Fibroblast of peridontal ligament (primary cell): ENCODE measurements around the gene NANP.
"Not testable (repeated sequence)": the region's sequence is repeated elsewhere in the genome, so short reads cannot be mapped to it uniquely, and the experiment has no call there.

ENCODE experiments used
- DNase-seq: peaks from one replicate; pipeline ENCODE4 v3.0.0-alpha.2; 2010; ENCODE audit errors: extremely low read depth

Gene NANP

DNA sequence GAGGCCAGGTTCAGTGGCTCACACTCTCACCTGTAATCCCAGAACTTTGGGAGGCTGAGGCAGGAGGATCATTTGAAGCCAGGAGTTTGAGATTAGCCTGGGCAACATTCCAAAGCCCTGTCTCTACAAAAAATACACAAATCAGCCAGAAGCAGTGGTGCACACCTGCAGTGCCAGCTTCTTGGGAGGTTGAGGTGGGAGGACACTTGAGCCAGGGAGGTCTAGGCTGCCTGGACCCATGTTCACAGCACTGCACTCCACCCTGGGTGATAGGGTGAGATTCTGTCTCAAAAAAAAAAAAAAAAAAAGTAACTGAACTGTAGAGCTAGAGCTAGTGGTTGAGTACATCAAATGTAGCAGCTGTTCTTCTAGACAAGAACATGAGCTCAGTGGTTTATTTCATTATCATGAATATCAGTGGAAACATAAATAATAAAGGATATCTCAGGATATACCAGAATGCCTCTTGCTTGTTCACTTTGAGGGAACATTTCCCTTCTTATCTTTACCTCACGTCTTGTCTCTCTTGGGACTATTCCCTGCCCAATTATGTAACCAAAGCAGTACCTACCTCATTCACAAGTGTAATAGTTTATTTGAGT lies 17.6 kb downstream of the NANP start:
- DNase-seq = no peak

DNA sequence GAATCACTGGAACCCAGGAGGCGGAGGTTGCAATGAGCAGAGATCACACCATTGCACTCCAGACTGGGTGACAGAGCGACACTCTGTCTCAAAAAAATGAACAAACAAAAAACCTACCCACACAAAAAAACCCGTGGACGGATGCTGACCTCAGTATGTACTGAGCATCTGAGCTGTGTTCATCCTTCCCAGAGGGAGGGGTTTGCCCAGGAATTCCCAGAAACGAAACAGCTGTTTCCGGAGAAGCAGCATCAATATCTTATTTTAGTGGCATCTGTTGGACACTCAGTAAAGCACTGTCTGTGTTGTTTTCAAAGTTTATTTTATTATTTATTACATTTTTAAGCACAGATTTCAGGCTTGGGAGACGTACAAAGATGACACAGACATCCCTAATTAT lies 18.7 kb downstream of the NANP start:
- no peak for DNase-seq

DNA sequence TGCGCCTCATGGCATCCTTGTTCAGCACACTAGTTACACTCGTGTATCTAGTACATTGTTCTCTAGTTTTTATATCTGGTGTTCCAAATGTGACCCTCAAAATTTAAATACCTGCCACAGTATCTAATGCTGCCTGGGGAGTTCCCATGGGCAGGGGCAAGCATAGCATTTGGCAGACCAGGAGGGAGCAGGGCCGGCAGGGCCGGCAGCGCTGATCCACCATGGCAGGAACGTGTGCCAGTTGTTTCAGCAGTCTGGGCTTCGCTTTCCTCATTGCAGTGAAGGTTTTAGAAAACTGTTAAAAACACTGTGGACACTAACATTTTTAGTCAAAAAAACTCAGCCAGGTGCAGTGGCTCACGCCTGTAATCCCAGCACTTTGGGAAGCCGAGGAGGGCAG lies 19.2 kb downstream of the NANP start:
- DNase-seq = no peak

DNA sequence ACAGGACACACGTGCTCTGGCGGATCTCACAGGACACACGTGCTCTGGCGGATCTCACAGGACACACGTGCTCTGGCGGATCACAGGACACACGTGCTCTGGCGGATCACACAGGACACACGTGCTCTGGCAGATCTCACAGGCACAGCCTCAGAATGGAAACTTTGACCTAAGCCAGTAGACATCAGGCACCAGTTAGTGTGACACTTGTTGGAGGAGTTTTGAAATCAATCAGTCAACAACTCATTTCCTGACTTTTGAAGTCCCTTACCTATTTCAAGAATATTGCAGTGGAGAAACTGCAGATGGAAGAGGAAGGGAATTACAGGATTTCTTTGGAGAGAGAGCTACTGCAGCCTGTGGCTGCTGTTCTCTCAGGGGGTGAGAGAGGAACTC lies 20.9 kb downstream of the NANP start:
- DNase-seq = not testable (repeated sequence)

DNA sequence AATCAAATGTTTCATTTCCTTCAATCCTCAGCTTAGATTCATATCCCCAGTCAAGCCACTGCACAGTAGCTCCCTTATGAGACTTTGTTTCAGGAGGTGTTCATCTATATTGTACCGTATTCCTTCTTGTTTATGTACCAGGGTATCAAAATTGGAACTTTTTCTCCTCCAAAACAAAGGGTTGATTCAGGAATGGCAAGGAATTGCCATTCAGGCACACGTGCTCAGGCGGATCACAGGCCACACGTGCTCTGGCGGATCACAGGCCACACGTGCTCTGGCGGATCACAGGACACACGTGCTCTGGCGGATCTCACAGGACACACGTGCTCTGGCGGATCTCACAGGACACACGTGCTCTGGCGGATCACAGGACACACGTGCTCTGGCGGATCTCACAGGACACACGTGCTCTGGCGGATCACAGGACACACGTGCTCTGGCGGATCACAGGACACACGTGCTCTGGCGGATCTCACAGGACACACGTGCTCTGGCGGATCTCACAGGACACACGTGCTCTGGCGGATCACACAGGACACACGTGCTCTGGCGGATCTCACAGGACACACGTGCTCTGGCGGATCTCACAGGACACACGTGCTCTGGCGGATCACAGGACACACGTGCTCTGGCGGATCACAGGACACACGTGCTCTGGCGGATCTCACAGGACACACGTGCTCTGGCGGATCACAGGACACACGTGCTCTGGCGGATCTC lies 21.5 kb downstream of the NANP start:
- not testable (repeated sequence) for DNase-seq

DNA sequence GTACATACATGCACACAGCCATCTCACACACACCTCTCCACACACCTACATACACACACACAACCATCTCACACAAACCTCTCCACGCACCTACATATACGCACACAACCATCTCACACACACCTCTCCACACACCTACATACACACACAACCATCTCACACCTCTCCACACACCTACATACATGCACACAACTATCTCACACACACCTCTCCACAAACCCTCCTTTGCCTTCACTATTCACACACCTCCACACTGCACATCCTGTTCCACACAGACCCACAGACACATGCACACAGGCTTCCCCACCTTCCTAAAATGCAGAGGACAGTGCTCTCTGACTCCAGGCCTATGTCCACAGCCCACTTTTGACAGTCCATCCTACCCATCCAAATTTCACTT lies 22.2 kb downstream of the NANP start:
- no peak for DNase-seq

DNA sequence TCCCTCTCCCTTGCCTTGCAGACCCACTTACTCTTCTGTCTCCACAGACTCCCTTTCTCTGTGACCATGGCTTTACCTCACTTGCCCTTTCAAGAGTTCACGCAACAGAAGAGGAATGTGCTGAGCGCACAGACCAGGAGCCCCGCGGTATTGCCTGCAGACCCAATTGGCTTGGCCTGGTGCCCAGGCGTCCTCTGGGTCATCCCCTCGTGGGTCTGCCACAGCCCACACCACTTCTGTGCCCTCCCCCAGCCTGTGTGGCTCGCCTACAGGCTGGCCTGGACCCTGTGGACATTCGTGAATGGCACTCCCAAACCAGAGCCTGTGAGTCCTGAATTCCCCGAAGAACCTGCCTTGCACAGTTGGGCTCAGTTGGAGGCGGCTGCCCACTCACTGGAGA lies 23.2 kb downstream of the NANP start:
- DNase-seq = peak; percentile 43

DNA sequence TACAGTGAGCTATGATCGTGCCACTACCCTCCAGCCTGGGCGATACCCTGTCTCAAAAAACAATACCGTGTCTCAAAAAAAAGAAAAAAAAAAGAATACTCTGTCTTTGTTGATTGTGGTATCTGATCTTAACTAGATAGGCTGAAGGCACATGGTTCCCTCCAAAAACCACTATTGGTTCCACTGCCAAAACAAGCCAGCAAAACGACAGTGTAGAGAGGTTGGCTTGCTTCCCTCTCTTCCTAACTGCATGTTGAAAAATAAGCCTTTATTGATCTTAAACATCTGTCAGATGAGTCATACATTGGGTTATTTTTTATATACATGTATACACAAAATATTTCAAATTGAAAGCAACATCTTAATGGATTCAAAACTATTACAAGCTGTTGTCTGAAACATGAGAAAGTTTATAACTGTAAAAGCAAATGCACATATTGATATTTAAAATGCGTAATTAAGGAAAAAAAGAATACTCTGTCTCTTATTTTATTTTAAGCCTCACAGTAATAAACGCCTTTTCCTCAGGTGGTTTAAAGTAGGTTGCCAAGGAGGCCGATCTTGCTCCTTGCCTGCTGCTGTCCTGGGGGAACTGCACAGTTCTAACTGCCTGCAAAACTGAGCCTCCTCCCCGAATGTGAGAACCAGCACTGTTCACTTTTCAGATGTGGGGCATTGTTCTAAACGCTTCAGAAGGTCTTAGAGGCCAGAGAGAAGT lies 31.5 kb downstream of the NANP start:
- DNase-seq = peak; percentile 80

DNA sequence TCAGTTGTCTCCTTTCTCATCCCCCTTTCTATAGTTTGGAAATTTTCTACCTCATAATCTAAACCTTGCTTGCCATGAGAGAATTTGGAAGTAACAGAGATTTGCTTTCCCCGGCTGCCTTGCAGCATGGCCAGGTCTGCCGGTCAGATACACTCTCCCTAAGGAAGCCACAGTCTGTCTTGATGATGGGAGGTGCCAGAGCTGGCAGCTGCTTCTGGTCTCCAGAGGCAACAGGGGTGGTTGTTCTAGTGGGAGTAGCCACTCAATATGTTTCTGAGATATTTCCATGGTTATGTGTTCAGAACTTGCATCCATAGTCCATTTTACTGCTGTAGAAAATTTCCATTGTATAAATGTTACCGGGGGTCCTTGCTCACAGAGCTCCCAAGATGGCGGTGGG lies 33.0 kb downstream of the NANP start:
- DNase-seq = not testable (repeated sequence)

DNA sequence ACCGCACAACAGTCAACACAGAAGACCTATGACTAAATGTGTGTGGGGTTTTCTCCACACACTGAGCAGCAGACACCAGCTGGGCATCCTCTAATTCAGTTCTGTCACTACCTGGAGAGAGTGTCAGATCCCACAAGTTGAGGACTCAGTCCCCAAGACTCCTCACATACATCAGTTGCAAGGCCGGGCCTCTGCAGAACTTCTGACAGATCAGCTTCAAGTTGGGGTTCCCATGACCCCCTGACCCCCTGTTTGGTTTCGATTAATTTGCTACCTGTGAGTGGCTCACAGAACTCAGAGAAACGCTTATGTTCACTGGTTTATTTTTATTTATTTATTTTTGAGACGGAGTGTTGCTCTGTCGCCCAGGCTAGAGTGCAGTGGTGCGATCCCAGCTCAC lies 35.3 kb downstream of the NANP start:
- DNase-seq = no peak

DNA sequence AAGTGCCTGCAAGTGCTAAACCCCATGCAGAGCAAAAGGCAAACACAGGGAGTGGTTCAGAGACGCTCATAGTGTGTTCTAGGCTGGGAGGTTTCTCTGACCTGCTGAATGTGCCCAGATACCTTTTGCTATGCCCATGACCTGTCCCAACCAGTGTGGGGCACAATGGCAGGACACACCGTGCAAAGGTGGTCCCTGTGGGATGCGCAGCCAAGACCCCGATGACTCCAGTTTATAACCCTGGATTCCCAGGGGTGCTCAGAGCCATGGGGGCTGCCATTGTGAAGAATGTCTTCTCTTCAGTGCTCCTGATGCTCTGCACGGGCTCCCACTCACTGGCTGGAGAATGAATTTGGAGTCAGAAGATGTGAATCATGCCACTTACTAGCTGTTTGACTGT lies 36.3 kb downstream of the NANP start:
- DNase-seq = no peak

DNA sequence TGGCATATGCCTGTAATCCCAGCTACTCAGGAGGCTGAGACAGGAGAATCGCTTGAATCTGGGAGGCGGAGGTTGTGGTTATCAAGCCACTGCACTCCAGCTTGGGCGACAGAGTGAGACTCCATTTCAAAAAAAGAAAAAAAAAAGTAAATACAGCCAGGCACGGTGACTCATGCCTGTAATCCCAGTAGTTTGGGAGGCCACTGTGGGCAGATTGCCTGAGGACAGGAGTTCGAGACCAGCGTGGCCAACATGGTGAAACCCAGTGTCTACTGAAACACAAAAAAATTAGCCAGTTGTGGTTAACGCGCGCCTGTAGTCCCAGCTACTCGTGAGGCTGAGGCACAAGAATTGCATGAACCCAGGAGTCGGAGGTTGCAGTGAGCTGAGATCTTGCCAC lies 36.9 kb downstream of the NANP start:
- peak; percentile 23 for DNase-seq

DNA sequence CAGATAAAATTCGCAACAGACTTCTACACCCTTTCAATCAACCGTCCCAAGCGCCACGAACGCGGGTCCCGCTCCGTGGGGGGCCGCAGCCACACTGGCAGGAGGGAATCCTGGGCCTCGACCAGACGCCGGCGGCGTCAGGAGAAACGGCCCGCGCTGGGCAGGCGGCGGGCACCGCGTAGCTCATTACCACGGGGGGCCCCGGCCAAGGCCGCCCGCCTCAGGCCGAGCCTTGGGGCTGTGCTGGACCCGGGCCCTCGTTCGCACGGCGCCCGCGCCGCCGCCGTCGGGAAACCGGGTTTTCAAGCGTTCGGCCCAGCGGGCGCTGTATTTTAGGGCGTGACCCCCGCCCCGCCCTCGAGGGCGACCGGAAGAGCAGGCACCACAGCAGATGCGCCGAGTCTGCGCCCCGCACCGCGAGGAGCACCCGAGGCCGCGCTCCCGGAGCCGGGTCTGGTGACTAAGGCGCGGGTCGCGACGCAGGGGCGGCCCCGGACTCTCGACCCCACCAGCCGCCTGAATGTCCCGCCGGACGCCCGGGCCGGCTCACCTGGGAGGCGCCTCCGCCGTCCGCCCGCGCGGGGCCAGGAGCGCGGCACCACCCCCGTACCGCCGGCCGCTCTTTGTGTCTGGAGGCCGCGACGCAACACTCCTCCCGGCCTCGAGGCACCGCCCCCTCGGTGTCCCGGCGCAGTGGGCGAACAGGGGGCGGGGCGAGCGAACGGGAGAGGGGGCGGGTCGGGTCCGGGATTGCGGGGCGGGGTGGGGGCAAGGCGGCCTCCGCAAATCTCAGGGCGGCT lies 38.7 kb downstream of the NANP start, which contains the start of gene NINL:
Gene NINL (minus strand): TSS at position 627 of the 800 bp plus-strand sequence. CDS start 58,944 bp downstream, outside the sequence.
- DNase-seq = peak; percentile 35

DNA sequence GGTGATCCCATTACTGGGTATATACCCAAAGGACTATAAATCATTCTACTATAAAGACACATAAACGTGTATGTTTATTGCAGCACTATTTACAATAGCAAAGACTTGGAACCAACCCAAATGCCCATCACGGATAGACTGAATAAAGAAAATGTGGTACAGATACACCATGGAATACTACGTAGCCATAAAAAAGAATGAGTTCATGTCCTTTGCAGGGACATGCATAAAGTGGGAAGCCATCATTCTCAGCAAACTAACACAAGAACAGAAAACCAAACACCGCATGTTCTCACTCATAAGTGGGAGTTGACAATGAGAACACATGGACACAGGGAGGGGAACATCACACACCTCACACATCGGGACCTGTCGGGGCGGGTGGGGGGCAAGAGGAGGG lies 40.2 kb downstream of the NANP start:
- DNase-seq = not testable (repeated sequence)

DNA sequence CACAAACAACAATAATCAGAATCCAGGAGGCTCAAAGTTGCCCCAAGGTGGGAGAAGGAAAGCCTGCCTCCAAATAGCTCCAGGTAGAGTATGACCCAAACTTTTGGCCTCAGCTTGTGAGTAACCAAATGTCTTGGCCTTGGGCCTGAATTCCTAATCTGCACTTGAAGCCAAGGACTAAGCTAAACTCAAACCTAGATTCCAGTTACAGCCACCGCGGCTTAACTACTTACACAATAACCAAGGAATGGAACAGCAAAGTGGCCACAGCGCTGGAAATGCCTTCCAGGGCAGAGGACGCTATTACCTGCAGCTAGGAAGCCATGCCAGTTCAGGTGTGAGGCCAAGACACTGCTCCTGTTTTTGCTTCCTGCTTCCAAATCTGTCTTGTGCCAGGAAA lies 43.1 kb downstream of the NANP start:
- DNase-seq = peak; percentile 35

DNA sequence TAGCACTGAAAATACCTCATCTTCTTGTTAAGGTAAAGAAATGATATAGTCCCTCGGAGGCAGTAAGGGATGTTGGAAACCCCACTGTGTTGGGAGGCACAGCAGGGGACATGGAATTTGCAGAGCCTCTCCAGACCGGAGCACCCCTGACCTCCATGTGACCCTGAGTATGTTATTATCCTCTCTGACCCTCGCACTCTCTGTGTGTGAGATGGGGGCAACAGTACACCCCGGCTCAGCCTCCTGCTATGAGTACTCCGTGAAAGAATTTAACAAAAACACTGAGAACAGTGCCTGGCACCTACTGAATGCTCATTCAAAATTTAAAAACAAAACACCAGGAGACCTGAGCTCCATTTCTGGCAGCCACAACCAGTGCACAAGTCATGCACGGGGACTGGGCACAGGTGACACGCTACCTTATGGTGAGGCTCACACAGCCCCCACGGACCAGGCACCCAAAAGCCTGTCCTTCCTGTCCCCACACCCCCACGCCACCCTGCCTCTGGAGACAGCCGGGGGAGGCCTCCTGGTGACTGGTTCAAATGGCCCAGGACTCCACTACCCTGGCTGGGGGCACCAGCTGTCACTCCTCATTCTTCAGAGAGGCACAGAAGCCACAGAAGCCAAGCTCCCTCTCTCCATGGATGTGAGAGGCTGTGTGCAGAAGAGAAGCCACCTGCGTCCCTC lies 44.6 kb downstream of the NANP start:
- DNase-seq = no peak

DNA sequence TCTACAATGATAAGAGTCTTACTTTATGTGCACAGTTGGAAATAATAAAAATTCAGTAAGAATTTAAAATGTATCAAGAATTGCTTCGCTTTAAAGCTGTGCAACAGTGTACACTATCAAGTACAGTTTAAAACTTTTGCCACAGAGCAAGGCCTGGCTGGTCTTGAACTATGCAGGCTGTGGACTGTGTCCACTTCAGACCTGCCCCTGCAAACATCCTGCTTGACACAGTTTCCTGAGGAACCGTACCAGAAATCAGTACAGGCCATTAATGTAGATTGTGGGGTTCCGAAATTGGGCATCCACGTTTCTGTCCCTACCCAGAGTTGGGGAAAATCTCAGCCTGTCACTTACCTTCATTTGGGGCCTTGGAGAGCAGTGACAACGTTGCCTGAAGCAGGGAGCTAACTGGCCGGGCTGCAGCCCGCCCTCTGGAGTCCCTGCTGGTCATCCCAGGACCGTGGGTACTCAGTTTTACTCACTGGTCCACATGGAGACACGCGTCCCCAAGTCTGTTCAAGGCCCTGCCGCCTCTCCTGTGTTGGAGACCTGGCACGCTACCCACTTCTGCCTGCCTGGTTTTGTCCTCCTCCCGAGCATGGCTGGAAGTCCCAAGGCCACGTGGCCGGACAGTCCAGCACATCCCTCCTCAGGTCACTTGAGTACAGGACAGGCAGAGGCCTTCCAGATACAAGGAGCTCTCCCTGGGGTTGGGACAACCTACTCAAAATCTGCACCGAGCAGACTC lies 46.9 kb downstream of the NANP start:
- no peak for DNase-seq

DNA sequence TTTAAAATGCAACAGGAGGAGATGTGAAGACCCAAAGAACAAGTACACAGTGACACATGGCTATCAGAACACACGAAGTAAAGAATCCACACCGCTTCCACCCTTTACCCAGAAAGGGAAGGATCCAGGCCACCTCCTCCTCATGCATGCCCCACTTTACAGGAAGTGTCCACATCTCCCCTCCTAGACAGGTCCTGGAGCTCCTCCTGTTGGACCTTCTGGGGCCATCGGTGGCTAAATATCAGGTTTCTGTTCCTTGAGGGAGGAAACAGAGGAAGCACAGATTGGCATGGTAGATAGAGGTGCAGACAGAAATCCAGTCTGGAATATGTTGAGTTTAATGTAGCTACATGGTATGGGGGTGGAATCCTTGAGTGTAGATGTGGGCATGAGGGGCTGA lies 49.4 kb downstream of the NANP start:
- peak; percentile 37 for DNase-seq

DNA sequence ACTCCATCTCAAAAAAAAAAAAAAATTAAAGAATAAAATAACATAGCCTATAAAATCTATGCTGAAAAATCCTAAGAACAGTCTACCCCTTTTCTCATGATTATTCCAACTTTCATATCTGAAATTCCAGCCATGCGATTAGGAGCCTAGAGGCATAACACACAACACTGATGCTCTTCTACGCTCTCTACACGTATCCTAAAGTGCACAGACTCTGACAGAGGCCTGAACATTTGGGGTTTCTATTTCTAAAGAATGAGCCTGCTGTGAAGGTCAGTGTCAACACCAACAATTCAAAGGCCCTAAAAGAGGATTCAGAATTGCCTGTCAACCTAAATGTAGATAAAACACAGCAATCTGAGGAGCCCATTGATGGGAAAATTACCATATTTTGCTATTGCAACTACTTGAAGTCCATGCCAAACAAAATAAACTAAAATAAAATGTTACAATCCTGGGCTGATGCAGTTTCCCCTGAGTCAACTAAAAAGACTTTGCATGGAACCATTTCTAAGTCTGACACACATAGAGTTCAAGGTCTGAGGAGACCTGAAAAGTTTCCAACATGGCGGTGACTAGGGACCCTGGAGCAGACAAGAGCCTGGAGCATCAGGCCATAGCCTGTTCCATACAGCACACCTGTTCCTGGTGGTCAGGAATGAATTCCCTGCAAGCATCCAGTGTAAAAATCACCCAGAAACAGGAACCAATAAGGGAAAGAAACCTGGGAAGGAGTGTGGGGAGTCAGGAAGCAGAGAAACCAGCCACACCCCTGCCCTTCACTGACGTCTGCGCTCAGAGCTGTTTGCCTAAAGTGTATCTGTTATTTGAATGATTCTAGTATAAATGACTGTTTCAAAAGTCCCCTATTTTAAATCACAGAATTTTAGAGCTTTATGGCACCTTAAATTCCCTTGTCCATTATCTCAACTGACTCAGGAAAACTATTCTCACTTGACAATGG lies 50.2 kb downstream of the NANP start:
- peak; percentile 86 for DNase-seq

DNA sequence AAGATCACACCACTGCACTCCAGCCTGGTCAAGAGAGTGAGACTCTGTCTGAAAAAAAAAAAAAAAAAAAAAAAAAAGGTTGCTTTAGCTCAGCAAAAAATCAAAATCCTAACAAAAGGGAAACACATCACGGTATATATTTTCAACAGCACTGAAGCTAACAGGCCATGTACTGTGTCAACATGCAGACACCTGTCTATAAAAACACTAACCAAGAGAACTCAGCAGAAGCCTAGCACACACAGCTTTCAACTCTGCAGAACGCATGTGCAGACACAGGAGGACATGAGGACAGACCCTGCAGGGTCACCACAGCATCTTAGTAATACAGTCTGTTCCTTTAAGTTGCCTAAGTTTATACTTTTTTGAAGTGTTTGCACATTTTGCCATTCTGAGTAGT lies 52.0 kb downstream of the NANP start:
- no peak for DNase-seq
